ENCODE measurements around the gene CD53. TPM values are rescaled to one million over a fixed set of nuclear protein-coding genes. Genes with fewer than 3 reads are reported as not detected.
A peak's percentile ranks its signal among the peaks of the same experiment; 100 is the strongest.

CD53 gene
- total and polyA plus RNA-seq, 9 of the 15 experiments (the other 6 are each of a cell fraction or from before 2014, with no cell fraction given), result 63.5 to 220 (median 131) TPM

- TF ChIP-seq CREB5 (CRISPR knock-in tag; IDR thresholded peaks at IDR 0.05) (no peak), ZBTB8A (IDR thresholded peaks at IDR 0.05; ENCODE audit: partially characterized antibody) (no peak), KDM1A (IDR thresholded peaks at IDR 0.05) (peak; percentile 59 to 65; a peak in 3 of 4 replicates), PHF8 (IDR thresholded peaks at IDR 0.05; ENCODE audit: borderline replicate concordance, low read length) (no peak), USF1 (CRISPR knock-in tag; IDR thresholded peaks at IDR 0.05) (no peak), ARNT (IDR thresholded peaks at IDR 0.05) (no peak), SNRNP70 (optimal IDR thresholded peaks at IDR 0.05; ENCODE audit: low read depth, low read length) (no peak), SMARCA5 (IDR thresholded peaks at IDR 0.05) (0 out of 2 replicates have a peak, but pooled peaks have one; percentile 33), ADNP (tag; IDR thresholded peaks at IDR 0.05) (no peak), ZNF436 (CRISPR knock-in tag; IDR thresholded peaks at IDR 0.05) (no peak), TSC22D4 (tag; IDR thresholded peaks at IDR 0.05) (no peak), RBM25 (IDR thresholded peaks at IDR 0.05; ENCODE audit: low read depth, low read length, severe bottlenecking) (peak; percentile 68), ZNF445 (CRISPR knock-in tag; IDR thresholded peaks at IDR 0.05; ENCODE audit: low read depth) (no peak), BRF2 (IDR thresholded peaks at IDR 0.05; ENCODE audit: borderline replicate concordance, insufficient read depth, insufficient read length) (no peak), ESRRA (IDR thresholded peaks at IDR 0.05; ENCODE audit: borderline replicate concordance, low read depth) (no peak)
- TF ChIP-seq, protein P1, sequence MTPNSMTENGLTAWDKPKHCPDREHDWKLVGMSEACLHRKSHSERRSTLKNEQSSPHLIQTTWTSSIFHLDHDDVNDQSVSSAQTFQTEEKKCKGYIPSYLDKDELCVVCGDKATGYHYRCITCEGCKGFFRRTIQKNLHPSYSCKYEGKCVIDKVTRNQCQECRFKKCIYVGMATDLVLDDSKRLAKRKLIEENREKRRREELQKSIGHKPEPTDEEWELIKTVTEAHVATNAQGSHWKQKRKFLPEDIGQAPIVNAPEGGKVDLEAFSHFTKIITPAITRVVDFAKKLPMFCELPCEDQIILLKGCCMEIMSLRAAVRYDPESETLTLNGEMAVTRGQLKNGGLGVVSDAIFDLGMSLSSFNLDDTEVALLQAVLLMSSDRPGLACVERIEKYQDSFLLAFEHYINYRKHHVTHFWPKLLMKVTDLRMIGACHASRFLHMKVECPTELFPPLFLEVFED (CRISPR knock-in tag; conservative IDR thresholded peaks at IDR 0.05), result no peak
- TF ChIP-seq, protein P2, sequence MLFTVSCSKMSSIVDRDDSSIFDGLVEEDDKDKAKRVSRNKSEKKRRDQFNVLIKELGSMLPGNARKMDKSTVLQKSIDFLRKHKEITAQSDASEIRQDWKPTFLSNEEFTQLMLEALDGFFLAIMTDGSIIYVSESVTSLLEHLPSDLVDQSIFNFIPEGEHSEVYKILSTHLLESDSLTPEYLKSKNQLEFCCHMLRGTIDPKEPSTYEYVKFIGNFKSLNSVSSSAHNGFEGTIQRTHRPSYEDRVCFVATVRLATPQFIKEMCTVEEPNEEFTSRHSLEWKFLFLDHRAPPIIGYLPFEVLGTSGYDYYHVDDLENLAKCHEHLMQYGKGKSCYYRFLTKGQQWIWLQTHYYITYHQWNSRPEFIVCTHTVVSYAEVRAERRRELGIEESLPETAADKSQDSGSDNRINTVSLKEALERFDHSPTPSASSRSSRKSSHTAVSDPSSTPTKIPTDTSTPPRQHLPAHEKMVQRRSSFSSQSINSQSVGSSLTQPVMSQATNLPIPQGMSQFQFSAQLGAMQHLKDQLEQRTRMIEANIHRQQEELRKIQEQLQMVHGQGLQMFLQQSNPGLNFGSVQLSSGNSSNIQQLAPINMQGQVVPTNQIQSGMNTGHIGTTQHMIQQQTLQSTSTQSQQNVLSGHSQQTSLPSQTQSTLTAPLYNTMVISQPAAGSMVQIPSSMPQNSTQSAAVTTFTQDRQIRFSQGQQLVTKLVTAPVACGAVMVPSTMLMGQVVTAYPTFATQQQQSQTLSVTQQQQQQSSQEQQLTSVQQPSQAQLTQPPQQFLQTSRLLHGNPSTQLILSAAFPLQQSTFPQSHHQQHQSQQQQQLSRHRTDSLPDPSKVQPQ (CRISPR knock-in tag; IDR thresholded peaks at IDR 0.05; ENCODE audit: borderline replicate concordance), result no peak
- TF ChIP-seq, protein P3, sequence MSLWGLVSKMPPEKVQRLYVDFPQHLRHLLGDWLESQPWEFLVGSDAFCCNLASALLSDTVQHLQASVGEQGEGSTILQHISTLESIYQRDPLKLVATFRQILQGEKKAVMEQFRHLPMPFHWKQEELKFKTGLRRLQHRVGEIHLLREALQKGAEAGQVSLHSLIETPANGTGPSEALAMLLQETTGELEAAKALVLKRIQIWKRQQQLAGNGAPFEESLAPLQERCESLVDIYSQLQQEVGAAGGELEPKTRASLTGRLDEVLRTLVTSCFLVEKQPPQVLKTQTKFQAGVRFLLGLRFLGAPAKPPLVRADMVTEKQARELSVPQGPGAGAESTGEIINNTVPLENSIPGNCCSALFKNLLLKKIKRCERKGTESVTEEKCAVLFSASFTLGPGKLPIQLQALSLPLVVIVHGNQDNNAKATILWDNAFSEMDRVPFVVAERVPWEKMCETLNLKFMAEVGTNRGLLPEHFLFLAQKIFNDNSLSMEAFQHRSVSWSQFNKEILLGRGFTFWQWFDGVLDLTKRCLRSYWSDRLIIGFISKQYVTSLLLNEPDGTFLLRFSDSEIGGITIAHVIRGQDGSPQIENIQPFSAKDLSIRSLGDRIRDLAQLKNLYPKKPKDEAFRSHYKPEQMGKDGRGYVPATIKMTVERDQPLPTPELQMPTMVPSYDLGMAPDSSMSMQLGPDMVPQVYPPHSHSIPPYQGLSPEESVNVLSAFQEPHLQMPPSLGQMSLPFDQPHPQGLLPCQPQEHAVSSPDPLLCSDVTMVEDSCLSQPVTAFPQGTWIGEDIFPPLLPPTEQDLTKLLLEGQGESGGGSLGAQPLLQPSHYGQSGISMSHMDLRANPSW (CRISPR knock-in tag; IDR thresholded peaks at IDR 0.05), result no peak
Observed at GRCh38 chr1:110928904-110929303, 56.0 kb downstream of the CD53 start (continued).

Measured in K562 (cell line).